ENCODE results near the gene RNF144A. TPM values are rescaled to one million over a fixed set of nuclear protein-coding genes. Genes with fewer than 3 reads are reported as not detected.

RNF144A gene
- total RNA-seq, 1 experiment from 2014 or later, result 0.21 TPM

DNA sequence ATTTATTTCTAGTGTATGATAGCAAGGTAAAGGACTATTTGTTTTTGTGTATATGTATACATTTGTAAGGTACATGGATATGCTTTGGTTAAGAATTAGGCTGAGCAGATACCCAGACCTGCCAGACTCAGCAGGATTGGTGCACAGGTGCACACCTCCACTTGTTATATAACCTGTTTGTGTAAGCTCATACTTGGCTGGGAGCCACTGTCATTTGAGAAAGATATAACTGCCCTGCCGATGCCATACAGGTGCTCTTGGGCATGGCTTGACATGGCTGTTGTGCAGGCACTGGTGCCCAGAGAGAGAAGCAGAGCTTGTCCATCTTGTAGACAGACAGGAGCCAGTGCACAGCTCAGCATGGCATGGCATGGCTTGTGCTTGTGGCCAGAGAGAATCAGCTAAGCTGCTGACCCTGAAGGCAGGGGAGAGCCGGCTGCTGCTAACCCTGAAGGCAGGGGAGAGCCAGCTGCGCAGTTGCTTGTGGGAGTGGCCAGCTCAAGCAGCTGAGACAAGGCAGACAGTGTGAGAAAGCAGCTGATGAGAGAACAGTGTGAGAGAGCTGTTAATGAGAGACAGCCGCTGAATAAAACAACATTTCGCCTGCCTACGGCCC is 136.5 kb downstream of the RNF144A start:
- BruUV-seq (replicated peaks), result no TSS peak
- CTCF ChIA-PET, result interaction anchor here (1.0 to 3.9 kb wide), 3 partner anchors 9 to 158 kb away, joined by 3 to 25 read pairs (median 3); no protein-coding TSS in a partner anchor
- Mint-ChIP-seq H3K4me1 (ENCODE audit: insufficient read depth, unreplicated experiment) (no peaks in the 10 kb centered on the region), H3K4me3 (ENCODE audit: unreplicated experiment) (no peak overlapping the region), H3K27me3 (ENCODE audit: insufficient read depth, unreplicated experiment) (peaks cover 31% of the 10 kb centered on the region), H3K36me3 (ENCODE audit: insufficient read depth, unreplicated experiment) (no peaks in the 10 kb centered on the region), H3K9me3 (ENCODE audit: unreplicated experiment) (no peaks in the 10 kb centered on the region), H3K27ac (ENCODE audit: low read depth, unreplicated experiment) (no peak overlapping the region)
- TF ChIP-seq, protein P1, sequence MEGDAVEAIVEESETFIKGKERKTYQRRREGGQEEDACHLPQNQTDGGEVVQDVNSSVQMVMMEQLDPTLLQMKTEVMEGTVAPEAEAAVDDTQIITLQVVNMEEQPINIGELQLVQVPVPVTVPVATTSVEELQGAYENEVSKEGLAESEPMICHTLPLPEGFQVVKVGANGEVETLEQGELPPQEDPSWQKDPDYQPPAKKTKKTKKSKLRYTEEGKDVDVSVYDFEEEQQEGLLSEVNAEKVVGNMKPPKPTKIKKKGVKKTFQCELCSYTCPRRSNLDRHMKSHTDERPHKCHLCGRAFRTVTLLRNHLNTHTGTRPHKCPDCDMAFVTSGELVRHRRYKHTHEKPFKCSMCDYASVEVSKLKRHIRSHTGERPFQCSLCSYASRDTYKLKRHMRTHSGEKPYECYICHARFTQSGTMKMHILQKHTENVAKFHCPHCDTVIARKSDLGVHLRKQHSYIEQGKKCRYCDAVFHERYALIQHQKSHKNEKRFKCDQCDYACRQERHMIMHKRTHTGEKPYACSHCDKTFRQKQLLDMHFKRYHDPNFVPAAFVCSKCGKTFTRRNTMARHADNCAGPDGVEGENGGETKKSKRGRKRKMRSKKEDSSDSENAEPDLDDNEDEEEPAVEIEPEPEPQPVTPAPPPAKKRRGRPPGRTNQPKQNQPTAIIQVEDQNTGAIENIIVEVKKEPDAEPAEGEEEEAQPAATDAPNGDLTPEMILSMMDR (IDR thresholded peaks at IDR 0.05; ENCODE audit: unreplicated experiment), result no peak
- POLR2A ChIA-PET, result no interaction called here
- no peak for DNase-seq (ENCODE audit: unreplicated experiment)
- intact Hi-C loops (cut with micrococcal nuclease), result no loop called here

DNA sequence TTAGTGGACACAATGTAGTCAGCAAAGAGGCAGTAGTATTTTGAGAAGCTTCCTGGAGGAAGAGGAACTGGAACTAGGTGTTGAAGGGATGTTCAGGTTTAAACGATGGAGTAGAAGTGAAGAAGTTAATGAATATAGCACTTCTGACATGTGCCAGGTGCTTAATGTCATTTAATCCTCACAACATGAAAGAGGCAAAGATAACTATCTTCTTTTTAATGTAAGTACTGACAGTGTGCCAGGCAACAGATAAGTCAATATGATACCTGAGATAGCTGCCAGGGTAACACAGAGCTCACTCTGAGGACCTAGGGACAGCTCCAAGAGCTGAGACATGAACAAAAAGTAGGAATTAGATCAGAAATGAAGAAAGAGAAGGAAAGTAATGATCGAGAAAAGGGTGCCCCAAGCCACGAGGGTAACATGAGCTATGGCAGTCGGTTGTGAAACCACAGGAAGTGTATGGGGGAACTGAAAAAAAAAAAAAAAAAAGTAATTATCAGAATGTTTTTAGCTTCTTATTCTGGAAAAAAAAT is 140.7 kb downstream of the RNF144A start:
- peaks cover 5% of the 10 kb centered on the region for H3K36me3 Mint-ChIP-seq (ENCODE audit: insufficient read depth, unreplicated experiment)
- peaks cover 2% of the 10 kb centered on the region for H3K9me3 Mint-ChIP-seq (ENCODE audit: unreplicated experiment)
- peaks cover 20% of the 10 kb centered on the region for H3K27me3 Mint-ChIP-seq (ENCODE audit: insufficient read depth, unreplicated experiment)
- BruUV-seq (replicated peaks), result no TSS peak
- intact Hi-C loops (cut with micrococcal nuclease), result no loop called here
- DNase-seq (ENCODE audit: unreplicated experiment), result no peak
- TF ChIP-seq, protein P1 (IDR thresholded peaks at IDR 0.05; ENCODE audit: unreplicated experiment), result no peak
- CTCF ChIA-PET, result interaction anchor here (1.2 to 2.3 kb wide), 2 partner anchors 13 to 42 kb away, joined by 3 to 16 read pairs; no protein-coding TSS in a partner anchor
- POLR2A ChIA-PET, result no interaction called here
- H3K4me3 Mint-ChIP-seq (ENCODE audit: unreplicated experiment), result no peak overlapping the region
- no peaks in the 10 kb centered on the region for H3K4me1 Mint-ChIP-seq (ENCODE audit: insufficient read depth, unreplicated experiment)
- no peak overlapping the region for H3K27ac Mint-ChIP-seq (ENCODE audit: low read depth, unreplicated experiment)

DNA sequence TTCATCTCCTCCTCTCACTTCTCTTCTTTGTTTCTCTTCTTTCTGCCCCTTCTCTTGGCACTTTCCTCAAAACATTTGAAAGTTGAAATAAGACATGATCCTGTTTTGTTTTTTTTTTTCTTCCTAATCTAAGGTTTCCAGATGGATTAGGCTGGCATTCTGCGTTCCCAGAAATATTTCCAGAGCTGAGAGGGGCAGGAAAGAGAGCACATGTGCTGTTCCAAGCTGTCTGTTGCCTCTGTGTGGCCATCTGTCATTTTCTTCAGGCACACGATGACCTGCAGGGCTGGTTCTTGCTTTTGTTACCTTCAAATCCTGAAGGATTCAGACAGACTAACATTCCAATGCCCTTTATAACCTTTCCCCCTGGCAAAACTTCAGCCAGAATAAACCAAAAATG is 142.9 kb downstream of the RNF144A start:
- Mint-ChIP-seq H3K27ac (ENCODE audit: low read depth, unreplicated experiment) (no peak overlapping the region), H3K4me3 (ENCODE audit: unreplicated experiment) (no peak overlapping the region), H3K4me1 (ENCODE audit: insufficient read depth, unreplicated experiment) (no peaks in the 10 kb centered on the region), H3K36me3 (ENCODE audit: insufficient read depth, unreplicated experiment) (peaks cover 7% of the 10 kb centered on the region), H3K27me3 (ENCODE audit: insufficient read depth, unreplicated experiment) (peaks cover 40% of the 10 kb centered on the region), H3K9me3 (ENCODE audit: unreplicated experiment) (peaks cover 16% of the 10 kb centered on the region)
- TF ChIP-seq, protein P1 (IDR thresholded peaks at IDR 0.05; ENCODE audit: unreplicated experiment), result no peak
- no TSS peak for BruUV-seq (replicated peaks)
- no peak for DNase-seq (ENCODE audit: unreplicated experiment)
- ChIA-PET CTCF (interaction anchor here (2.3 kb wide), 1 partner anchor 16 kb away, joined by 16 read pairs; no protein-coding TSS in a partner anchor), POLR2A (no interaction called here)
- intact Hi-C loops (cut with micrococcal nuclease), result no loop called here

DNA sequence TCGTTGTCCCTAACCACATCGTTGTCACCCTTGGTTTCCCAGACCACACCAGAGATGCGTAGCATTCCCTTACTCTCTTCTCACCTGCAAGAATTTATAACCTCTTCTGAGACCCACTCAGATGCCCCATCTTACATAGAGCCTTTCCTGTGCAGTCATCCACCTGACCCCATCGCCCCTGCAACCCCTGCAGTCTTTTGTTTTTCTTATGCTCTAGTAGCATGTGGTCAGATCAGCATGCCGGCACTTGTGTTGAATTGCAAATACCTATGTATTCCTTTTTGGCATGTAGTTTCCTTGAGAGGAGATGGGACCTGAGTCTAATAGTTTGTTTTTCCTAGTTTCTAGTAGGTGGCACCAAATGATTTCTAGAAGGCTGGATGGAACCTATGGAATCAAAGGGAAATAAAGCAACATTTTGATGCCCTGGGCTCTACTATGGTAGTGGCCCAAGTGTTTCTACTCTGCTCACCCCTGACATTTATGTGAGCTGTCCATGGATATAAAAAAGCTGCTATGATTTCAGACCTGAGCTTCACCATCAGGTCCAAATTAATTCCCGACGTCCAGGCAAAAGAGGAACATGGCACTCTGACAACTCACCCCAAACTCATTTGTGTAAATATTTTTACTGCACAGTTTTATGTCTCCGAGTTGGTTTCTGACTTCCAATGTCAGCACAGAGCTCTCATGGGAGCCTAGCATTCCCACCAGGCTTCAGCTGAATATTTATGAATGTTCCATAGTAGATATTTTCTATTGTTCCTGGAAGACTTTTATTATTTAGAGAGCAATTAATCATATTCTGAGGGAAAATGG is 143.6 kb downstream of the RNF144A start:
- BruUV-seq (replicated peaks), result no TSS peak
- POLR2A ChIA-PET, result no interaction called here

More for the DNA sequence above, 143.6 kb downstream of the RNF144A start:
- no peak overlapping the region for H3K27ac Mint-ChIP-seq (ENCODE audit: low read depth, unreplicated experiment)
- peaks cover 40% of the 10 kb centered on the region for H3K27me3 Mint-ChIP-seq (ENCODE audit: insufficient read depth, unreplicated experiment)
- peaks cover 7% of the 10 kb centered on the region for H3K36me3 Mint-ChIP-seq (ENCODE audit: insufficient read depth, unreplicated experiment)
- TF ChIP-seq, protein P1 (IDR thresholded peaks at IDR 0.05; ENCODE audit: unreplicated experiment), result no peak
- H3K9me3 Mint-ChIP-seq (ENCODE audit: unreplicated experiment), result peaks cover 16% of the 10 kb centered on the region
- no peak overlapping the region for H3K4me3 Mint-ChIP-seq (ENCODE audit: unreplicated experiment)
- intact Hi-C loops (cut with micrococcal nuclease), result no loop called here
- H3K4me1 Mint-ChIP-seq (ENCODE audit: insufficient read depth, unreplicated experiment), result no peaks in the 10 kb centered on the region
- CTCF ChIA-PET, result interaction anchor here (0.6 to 2.6 kb wide), 2 partner anchors 17 to 1020 kb away, joined by 3 to 15 read pairs; no protein-coding TSS in a partner anchor
- DNase-seq (ENCODE audit: unreplicated experiment), result no peak

All from MCF 10A (cell line).